ENCODE data around the gene PSME2. TPM values are rescaled to one million over a fixed set of nuclear protein-coding genes. Genes with fewer than 3 reads are reported as not detected.

Gene PSME2
- total RNA-seq, 1 donor: 78.3 TPM

GRCh38 chr14:24160850-24161804 is 14.7 kb upstream of the PSME2 start, which contains the start of gene IRF9:
IRF9 (plus strand) TSS chr14:24161265; CDS start chr14:24162145, 880 bp downstream.
- DNase-seq (ENCODE audit: low read depth): peak; percentile 96
- H3K4me3 ChIP-seq (ENCODE audit: low read depth, low read length): peak within 1 kb of the TSS; percentile 70
- peak; percentile 88 for TF ChIP-seq CTCF (IDR thresholded peaks at IDR 0.05; ENCODE audit: insufficient read depth, low read length)

- H3K4me3 ChIP-seq (ENCODE audit: low read depth, low read length): no peak overlapping the region
- no peak for DNase-seq (ENCODE audit: low read depth)
- no peak for TF ChIP-seq CTCF (IDR thresholded peaks at IDR 0.05; ENCODE audit: insufficient read depth, low read length)
These were observed 14.1 kb upstream of the PSME2 start for GRCh38 chr14:24160499-24160849.

- DNase-seq (ENCODE audit: low read depth): no peak
- no peak for TF ChIP-seq CTCF (IDR thresholded peaks at IDR 0.05; ENCODE audit: insufficient read depth, low read length)
- no peak overlapping the region for H3K4me3 ChIP-seq (ENCODE audit: low read depth, low read length)
These were observed 13.5 kb upstream of the PSME2 start for GRCh38 chr14:24159777-24160498.

GRCh38 chr14:24157331-24157730 is 10.9 kb upstream of the PSME2 start:
- no peak for TF ChIP-seq CTCF (IDR thresholded peaks at IDR 0.05; ENCODE audit: insufficient read depth, low read length)

GRCh38 chr14:24156840-24157239 is 10.4 kb upstream of the PSME2 start:
- no peak for TF ChIP-seq CTCF (IDR thresholded peaks at IDR 0.05; ENCODE audit: insufficient read depth, low read length)
- H3K4me3 ChIP-seq (ENCODE audit: low read depth, low read length): no peak overlapping the region
- DNase-seq (ENCODE audit: low read depth): no peak

More at GRCh38 chr14:24157331-24157730, 10.9 kb upstream of the PSME2 start:
- no peak overlapping the region for H3K4me3 ChIP-seq (ENCODE audit: low read depth, low read length)
- no peak for DNase-seq (ENCODE audit: low read depth)

- no peak overlapping the region for H3K4me3 ChIP-seq (ENCODE audit: low read depth, low read length)
- no peak for TF ChIP-seq CTCF (IDR thresholded peaks at IDR 0.05; ENCODE audit: insufficient read depth, low read length)
- no peak for DNase-seq (ENCODE audit: low read depth)
These were observed 8.7 kb upstream of the PSME2 start for GRCh38 chr14:24155100-24155499.

All from fibroblast of the aortic adventitia (primary cell).